Epithelial cell of esophagus (primary cell): ENCODE results near the gene SORBS1.

Experiments
- DNase-seq: peaks from one replicate; pipeline ENCODE4 v3.0.0; 2010; ENCODE audit warnings: low read depth
- H3K4me3 ChIP-seq: 2 replicates; pipeline ENCODE4 v1.5.1; 2011; ENCODE audit warnings: mild to moderate bottlenecking, low read length, control low read depth
- CTCF ChIP-seq: IDR thresholded peaks from 2 replicates; pipeline ENCODE4 v1.5.1; 2011; ENCODE audit warnings: low read depth, mild to moderate bottlenecking, low read length, control low read depth, inconsistent platforms; ENCODE audit not compliant: insufficient read depth; ENCODE audit errors: missing control alignments

SORBS1 gene

GRCh38 chr10:95289003-95289920, 271.9 kb downstream of the SORBS1 start:
- peak overlapping the region; percentile 86 for H3K4me3 ChIP-seq
- peak; percentile 40 for TF ChIP-seq CTCF
- DNase-seq, result peak; percentile 69

- no peak for DNase-seq
- TF ChIP-seq CTCF, result no peak
- peak overlapping the region; percentile 86 for H3K4me3 ChIP-seq
Measured at GRCh38 chr10:95288303-95288702, 272.9 kb downstream of the SORBS1 start.

- DNase-seq, result peak; percentile 19
- TF ChIP-seq CTCF, result no peak
- peak overlapping the region; percentile 86 for H3K4me3 ChIP-seq
Measured at GRCh38 chr10:95287281-95287680, 273.9 kb downstream of the SORBS1 start.

GRCh38 chr10:95286707-95287106, 274.5 kb downstream of the SORBS1 start:
- no peak for TF ChIP-seq CTCF
- peak; percentile 34 for DNase-seq
- no peak overlapping the region for H3K4me3 ChIP-seq

- no peak for DNase-seq
- no peak for TF ChIP-seq CTCF
- H3K4me3 ChIP-seq, result no peak overlapping the region
Measured at GRCh38 chr10:95285556-95285955, 275.6 kb downstream of the SORBS1 start.

GRCh38 chr10:95284807-95285206, 276.4 kb downstream of the SORBS1 start:
- no peak overlapping the region for H3K4me3 ChIP-seq
- DNase-seq, result no peak
- TF ChIP-seq CTCF, result no peak

- TF ChIP-seq CTCF, result no peak
- peak; percentile 26 for DNase-seq
- H3K4me3 ChIP-seq, result no peak overlapping the region
Measured at GRCh38 chr10:95282107-95282506, 279.1 kb downstream of the SORBS1 start.
